ENCODE measurements around the gene DRAXIN.
A peak's percentile ranks its signal among the peaks of the same experiment; 100 is the strongest.

DRAXIN gene

DNA sequence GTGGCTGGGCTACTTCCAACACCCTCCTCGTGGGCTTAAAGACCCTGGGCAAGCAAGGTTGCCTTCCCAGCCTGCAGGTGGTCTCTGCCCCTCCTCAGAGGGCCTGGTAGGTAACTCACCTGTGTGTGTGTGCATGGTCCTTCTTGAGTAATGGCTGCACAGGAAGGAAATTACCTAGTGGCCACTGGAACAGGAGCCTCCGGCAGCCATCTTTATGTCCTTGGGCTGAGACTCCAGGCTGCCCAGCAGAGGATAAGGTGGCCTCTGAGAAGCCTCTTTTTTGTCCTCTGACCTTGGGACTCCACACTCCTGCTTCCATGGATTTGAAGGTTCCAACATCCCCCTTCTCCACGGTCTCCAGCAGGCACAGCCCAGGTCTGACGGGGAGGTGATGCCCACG, 20.0 kb downstream of the DRAXIN start:
- Histone ChIP-seq H3K4me3 (ENCODE audit: low read depth, low read length) (no peak overlapping the region), H3K27ac (ENCODE audit: low read depth, low read length) (no peak overlapping the region), H3K79me2 (ENCODE audit: control insufficient read depth, insufficient read depth, low read length, unreplicated experiment) (no peaks in the 10 kb centered on the region), H3K27me3 (ENCODE audit: insufficient read depth, low read length) (peaks cover 8% of the 10 kb centered on the region; the same call in 1 of the 2 replicates), H3K36me3 (ENCODE audit: insufficient read depth, low read length) (no peaks in the 10 kb centered on the region), H2AFZ (ENCODE audit: low read length, unreplicated experiment) (no peak overlapping the region), H3K4me1 (ENCODE audit: control insufficient read depth, insufficient read depth, low read length, unreplicated experiment) (no peaks in the 10 kb centered on the region)

DNA sequence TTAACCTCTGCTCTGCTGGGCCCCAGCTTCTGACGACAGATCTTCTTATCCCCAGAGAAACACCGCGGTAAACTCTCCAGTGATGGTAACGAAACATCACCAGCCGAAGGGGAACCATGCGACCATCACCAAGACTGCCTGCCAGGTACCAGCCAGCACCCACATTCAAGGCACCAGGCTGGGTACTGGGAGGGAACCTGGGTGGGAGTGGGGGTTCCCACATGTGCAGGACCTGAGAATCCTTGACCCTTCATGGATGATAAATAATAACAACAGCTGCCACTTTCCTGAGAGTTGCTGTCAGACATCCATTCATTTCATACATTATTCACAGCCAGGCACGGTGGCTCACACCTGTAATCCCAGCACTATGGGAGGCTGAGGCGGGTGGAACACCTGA, 20.8 kb downstream of the DRAXIN start:
- Histone ChIP-seq H3K27me3 (ENCODE audit: insufficient read depth, low read length) (peaks cover 8% of the 10 kb centered on the region; the same call in 1 of the 2 replicates), H3K4me1 (ENCODE audit: control insufficient read depth, insufficient read depth, low read length, unreplicated experiment) (no peaks in the 10 kb centered on the region), H3K36me3 (ENCODE audit: insufficient read depth, low read length) (no peaks in the 10 kb centered on the region)

DNA sequence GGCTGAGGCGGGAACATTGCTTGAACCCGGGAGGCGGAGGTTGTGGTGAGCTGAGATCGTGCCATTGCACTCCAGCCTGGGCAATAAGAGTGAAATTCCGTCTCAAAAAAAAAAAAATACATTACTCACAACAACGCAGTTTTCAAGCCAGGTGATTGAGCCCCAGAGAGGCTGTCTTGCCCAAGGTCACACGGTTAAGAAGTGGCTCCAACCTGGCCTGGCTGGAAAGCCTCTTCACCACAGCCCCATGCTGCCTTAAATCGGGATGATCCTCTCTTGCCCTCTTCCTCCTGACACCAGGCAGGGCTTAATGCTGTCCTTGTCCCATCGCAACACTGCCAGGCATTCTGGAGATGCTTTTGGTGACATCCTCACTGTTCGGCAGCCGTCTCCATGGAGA, 21.6 kb downstream of the DRAXIN start:
- Histone ChIP-seq H3K4me3 (ENCODE audit: low read depth, low read length) (no peak overlapping the region), H3K4me1 (ENCODE audit: control insufficient read depth, insufficient read depth, low read length, unreplicated experiment) (no peaks in the 10 kb centered on the region), H3K79me2 (ENCODE audit: control insufficient read depth, insufficient read depth, low read length, unreplicated experiment) (no peaks in the 10 kb centered on the region), H2AFZ (ENCODE audit: low read length, unreplicated experiment) (no peak overlapping the region), H3K27me3 (ENCODE audit: insufficient read depth, low read length) (peaks cover 8% of the 10 kb centered on the region; the same call in 1 of the 2 replicates), H3K36me3 (ENCODE audit: insufficient read depth, low read length) (no peaks in the 10 kb centered on the region), H3K27ac (ENCODE audit: low read depth, low read length) (no peak overlapping the region)

More for the DNA sequence above, 20.8 kb downstream of the DRAXIN start:
- no peak overlapping the region for H3K4me3 ChIP-seq (ENCODE audit: low read depth, low read length)
- no peak overlapping the region for H2AFZ ChIP-seq (ENCODE audit: low read length, unreplicated experiment)
- no peaks in the 10 kb centered on the region for H3K79me2 ChIP-seq (ENCODE audit: control insufficient read depth, insufficient read depth, low read length, unreplicated experiment)
- no peak overlapping the region for H3K27ac ChIP-seq (ENCODE audit: low read depth, low read length)

DNA sequence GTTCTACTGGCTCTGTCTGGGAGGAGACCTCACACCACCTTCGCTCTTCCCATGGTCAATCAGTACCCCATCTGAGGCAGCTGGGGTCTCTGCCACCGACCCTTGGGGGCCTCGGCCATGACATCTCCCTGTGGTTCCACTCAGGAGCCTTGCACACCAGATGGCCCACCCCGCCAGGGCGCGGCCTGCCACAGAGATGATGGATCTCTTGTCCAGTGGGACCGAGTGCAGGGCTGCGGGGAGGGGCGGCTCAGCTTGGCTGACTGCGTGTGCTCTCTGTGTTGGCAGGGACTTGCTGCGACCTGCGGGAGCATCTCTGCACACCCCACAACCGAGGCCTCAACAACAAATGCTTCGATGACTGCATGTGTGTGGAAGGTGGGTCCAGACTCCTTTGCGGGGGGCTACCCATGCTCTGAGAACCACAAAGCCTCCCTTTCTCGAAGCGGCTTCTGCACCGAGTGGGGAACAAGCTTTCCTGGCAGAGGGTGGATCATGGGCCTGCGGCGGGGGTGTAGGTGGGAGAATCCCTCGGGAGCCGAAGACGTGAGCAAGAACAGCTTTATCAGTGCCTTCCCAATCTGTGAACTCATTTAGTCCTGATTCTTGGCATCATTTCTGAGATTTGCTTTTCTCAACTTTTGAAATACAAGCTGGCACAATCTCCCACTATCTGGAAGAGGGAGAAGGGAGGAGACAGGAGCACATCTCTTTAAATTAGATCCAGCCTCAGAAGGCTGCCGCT, 23.5 kb downstream of the DRAXIN start:
- Histone ChIP-seq H3K4me3 (ENCODE audit: low read depth, low read length) (no peak overlapping the region), H3K27ac (ENCODE audit: low read depth, low read length) (no peak overlapping the region), H3K4me1 (ENCODE audit: control insufficient read depth, insufficient read depth, low read length, unreplicated experiment) (peaks cover 5% of the 10 kb centered on the region), H3K36me3 (ENCODE audit: insufficient read depth, low read length) (no peaks in the 10 kb centered on the region), H2AFZ (ENCODE audit: low read length, unreplicated experiment) (no peak overlapping the region), H3K27me3 (ENCODE audit: insufficient read depth, low read length) (peaks cover 4% of the 10 kb centered on the region; the same call in 1 of the 2 replicates), H3K79me2 (ENCODE audit: control insufficient read depth, insufficient read depth, low read length, unreplicated experiment) (no peaks in the 10 kb centered on the region)

DNA sequence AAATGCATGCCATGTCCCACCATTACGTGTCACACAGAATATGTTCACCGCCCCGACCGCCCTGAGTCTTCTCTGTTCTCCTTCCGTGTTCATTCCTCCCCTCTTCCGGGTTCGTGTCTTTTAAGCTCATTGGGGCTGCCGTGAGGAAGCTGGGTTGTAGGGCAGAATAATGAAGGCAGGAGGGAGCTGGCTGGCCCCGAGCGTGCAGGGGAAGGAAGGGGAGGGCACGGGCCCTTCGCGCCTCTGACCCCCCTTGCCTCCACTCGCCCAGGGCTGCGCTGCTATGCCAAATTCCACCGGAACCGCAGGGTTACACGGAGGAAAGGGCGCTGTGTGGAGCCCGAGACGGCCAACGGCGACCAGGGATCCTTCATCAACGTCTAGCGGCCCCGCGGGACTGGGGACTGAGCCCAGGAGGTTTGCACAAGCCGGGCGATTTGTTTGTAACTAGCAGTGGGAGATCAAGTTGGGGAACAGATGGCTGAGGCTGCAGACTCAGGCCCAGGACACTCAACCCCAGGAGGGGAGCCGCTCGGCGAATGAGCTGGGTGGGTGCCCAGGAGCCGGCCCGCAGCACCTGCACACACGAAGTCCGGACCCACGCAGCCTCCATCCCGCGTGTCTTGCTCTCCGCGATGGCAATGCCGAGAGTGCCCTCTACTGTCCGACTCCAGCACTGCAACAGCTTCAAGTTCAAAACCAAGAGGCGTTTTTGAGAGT, 28.0 kb downstream of the DRAXIN start:
- no peaks in the 10 kb centered on the region for H3K36me3 ChIP-seq (ENCODE audit: insufficient read depth, low read length)
- peaks cover 5% of the 10 kb centered on the region for H3K4me1 ChIP-seq (ENCODE audit: control insufficient read depth, insufficient read depth, low read length, unreplicated experiment)
- no peak overlapping the region for H3K27ac ChIP-seq (ENCODE audit: low read depth, low read length)
- peaks cover 4% of the 10 kb centered on the region; the same call in 1 of the 2 replicates for H3K27me3 ChIP-seq (ENCODE audit: insufficient read depth, low read length)
- peak overlapping the region; percentile 68 for H3K4me3 ChIP-seq (ENCODE audit: low read depth, low read length)
- H3K79me2 ChIP-seq (ENCODE audit: control insufficient read depth, insufficient read depth, low read length, unreplicated experiment) = no peaks in the 10 kb centered on the region
- H2AFZ ChIP-seq (ENCODE audit: low read length, unreplicated experiment) = peak overlapping the region; percentile 12

DNA sequence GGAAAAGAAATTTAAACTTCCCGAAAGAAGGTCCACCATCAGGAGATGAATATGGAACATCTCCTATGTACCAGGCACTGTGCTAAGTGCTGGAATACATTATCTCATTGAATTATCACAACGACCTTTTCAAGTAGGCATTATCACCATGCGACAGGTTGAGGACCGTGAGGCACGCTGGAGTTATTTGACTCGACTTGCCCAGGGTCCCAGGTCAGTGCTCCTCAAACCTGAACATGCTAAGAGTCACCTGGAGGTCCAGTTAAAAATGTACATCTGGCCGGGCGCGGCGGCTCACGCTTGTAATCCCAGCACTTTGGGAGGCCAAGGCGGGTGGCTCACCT, 28.5 kb downstream of the DRAXIN start:
- H3K4me3 ChIP-seq (ENCODE audit: low read depth, low read length) = no peak overlapping the region; the same call in 1 of the 2 replicates
- H3K4me1 ChIP-seq (ENCODE audit: control insufficient read depth, insufficient read depth, low read length, unreplicated experiment) = peaks cover 5% of the 10 kb centered on the region
- H3K27me3 ChIP-seq (ENCODE audit: insufficient read depth, low read length) = peaks cover 4% of the 10 kb centered on the region; the same call in 1 of the 2 replicates
- no peak overlapping the region for H2AFZ ChIP-seq (ENCODE audit: low read length, unreplicated experiment)
- no peaks in the 10 kb centered on the region for H3K79me2 ChIP-seq (ENCODE audit: control insufficient read depth, insufficient read depth, low read length, unreplicated experiment)
- no peak overlapping the region for H3K27ac ChIP-seq (ENCODE audit: low read depth, low read length)
- no peaks in the 10 kb centered on the region for H3K36me3 ChIP-seq (ENCODE audit: insufficient read depth, low read length)

DNA sequence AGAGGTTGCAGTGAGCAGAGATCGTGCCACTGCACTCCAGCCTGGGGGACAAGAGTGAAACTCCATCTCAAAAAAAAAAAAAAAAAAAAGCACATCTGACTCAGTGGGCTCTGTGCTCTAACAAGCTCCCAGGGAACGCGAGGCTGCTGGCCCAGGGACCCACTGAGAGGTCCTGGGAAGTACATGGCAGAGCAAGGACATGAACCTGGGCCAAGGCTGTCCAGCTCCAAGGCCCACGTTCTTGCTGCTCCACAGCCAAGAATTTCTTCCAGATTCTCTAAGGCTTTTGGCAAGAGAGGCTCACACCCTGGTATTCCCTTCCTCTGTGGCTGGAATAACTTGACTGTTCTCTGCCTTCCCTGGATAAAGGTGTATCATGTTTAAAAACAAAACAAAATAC, 29.0 kb downstream of the DRAXIN start:
- Histone ChIP-seq H3K4me3 (ENCODE audit: low read depth, low read length) (no peak overlapping the region), H3K27me3 (ENCODE audit: insufficient read depth, low read length) (peaks cover 4% of the 10 kb centered on the region; the same call in 1 of the 2 replicates), H3K4me1 (ENCODE audit: control insufficient read depth, insufficient read depth, low read length, unreplicated experiment) (peaks cover 5% of the 10 kb centered on the region), H2AFZ (ENCODE audit: low read length, unreplicated experiment) (no peak overlapping the region), H3K79me2 (ENCODE audit: control insufficient read depth, insufficient read depth, low read length, unreplicated experiment) (no peaks in the 10 kb centered on the region), H3K36me3 (ENCODE audit: insufficient read depth, low read length) (no peaks in the 10 kb centered on the region), H3K27ac (ENCODE audit: low read depth, low read length) (no peak overlapping the region)

DNA sequence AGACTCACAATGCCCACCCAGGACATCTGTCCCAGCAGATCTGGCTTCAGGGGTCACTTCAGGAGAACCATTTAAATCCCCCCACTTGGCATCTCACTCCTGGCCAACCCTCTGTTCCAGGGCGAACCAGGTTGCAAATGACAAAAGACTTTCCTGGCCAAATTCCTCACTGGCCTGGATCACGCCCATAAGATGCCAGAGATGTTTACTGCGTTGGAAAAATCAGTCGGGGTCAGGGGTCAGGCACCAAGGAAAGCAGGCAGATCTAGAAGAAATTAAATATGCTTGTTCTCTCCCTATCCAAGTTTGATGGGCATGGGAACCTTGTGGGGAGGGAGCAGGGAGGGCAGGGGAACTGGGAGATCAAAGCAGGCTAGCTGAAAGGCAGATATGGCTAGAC, 29.8 kb downstream of the DRAXIN start:
- Histone ChIP-seq H3K4me3 (ENCODE audit: low read depth, low read length) (no peak overlapping the region), H3K36me3 (ENCODE audit: insufficient read depth, low read length) (no peaks in the 10 kb centered on the region), H3K27me3 (ENCODE audit: insufficient read depth, low read length) (peaks cover under 1% of the 10 kb centered on the region; the same call in 1 of the 2 replicates), H2AFZ (ENCODE audit: low read length, unreplicated experiment) (no peak overlapping the region), H3K79me2 (ENCODE audit: control insufficient read depth, insufficient read depth, low read length, unreplicated experiment) (no peaks in the 10 kb centered on the region), H3K4me1 (ENCODE audit: control insufficient read depth, insufficient read depth, low read length, unreplicated experiment) (peaks cover 5% of the 10 kb centered on the region), H3K27ac (ENCODE audit: low read depth, low read length) (no peak overlapping the region)

DNA sequence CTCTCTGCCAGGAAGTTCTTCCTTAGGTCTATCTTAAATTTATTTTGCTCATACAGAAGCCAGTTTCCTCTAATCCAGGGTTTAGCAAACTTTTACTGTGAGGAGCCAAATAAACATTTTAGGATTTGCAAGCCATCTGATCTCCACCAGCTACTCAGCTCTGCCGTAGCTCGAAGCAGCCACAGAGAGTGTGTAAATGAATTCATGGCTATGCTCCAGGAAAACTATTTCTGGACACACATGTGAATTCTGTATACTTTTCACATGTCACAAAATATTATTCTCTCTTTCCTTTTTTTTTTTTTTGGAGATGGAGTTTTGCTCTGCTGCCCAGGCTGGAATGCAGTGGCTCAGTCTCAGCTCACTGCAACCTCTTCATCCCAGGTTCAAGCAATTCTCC, 31.0 kb downstream of the DRAXIN start:
- H3K79me2 ChIP-seq (ENCODE audit: control insufficient read depth, insufficient read depth, low read length, unreplicated experiment) = no peaks in the 10 kb centered on the region
- peaks cover 5% of the 10 kb centered on the region for H3K4me1 ChIP-seq (ENCODE audit: control insufficient read depth, insufficient read depth, low read length, unreplicated experiment)
- H3K27me3 ChIP-seq (ENCODE audit: insufficient read depth, low read length) = no peaks in the 10 kb centered on the region; the same call in 1 of the 2 replicates
- no peak overlapping the region for H3K27ac ChIP-seq (ENCODE audit: low read depth, low read length)
- no peak overlapping the region for H3K4me3 ChIP-seq (ENCODE audit: low read depth, low read length)
- H2AFZ ChIP-seq (ENCODE audit: low read length, unreplicated experiment) = no peak overlapping the region
- no peaks in the 10 kb centered on the region for H3K36me3 ChIP-seq (ENCODE audit: insufficient read depth, low read length)

DNA sequence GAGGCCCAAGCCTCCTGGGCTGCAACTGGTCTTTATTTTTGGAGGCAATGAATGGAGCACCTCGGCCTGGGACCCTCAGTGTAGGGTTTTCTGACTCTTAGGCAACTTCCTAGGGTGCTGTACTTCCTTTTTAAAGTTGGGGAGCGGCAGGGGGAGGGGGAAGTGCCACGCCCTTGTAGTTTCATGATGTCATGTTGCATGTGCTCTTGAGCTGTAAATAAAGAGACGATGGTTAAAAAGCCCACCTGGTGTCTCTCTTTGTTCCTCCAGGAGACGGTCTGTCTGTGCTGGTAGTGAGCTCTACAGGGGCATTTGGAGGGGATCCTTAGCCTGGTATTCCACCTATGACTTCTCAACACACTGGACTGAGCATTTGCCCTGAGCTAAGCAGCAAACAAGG, 34.1 kb downstream of the DRAXIN start:
- Histone ChIP-seq H3K27ac (ENCODE audit: low read depth, low read length) (no peak overlapping the region), H2AFZ (ENCODE audit: low read length, unreplicated experiment) (no peak overlapping the region), H3K27me3 (ENCODE audit: insufficient read depth, low read length) (no peaks in the 10 kb centered on the region), H3K4me3 (ENCODE audit: low read depth, low read length) (no peak overlapping the region), H3K4me1 (ENCODE audit: control insufficient read depth, insufficient read depth, low read length, unreplicated experiment) (peaks cover 8% of the 10 kb centered on the region), H3K36me3 (ENCODE audit: insufficient read depth, low read length) (no peaks in the 10 kb centered on the region), H3K79me2 (ENCODE audit: control insufficient read depth, insufficient read depth, low read length, unreplicated experiment) (no peaks in the 10 kb centered on the region)

DNA sequence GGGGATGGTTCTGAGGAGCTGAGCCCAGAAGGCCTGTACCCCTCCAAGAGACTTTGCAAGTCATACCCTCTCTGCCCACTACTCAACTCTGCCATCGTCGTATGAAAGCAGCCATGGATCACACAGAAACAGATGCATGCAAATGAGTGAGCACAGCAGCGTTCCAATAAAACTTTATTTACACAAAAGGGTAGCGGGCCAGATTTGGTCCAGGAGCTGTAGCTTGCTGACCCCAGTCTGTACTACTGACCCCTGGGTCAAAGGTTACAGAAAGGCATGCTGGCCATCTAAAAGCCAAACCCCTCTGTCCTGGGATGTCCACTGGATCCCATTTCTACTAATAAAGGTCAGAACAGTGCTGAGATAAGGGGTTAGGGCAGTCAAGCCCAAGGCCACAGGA, 35.6 kb downstream of the DRAXIN start:
- no peak overlapping the region for H2AFZ ChIP-seq (ENCODE audit: low read length, unreplicated experiment)
- no peaks in the 10 kb centered on the region for H3K79me2 ChIP-seq (ENCODE audit: control insufficient read depth, insufficient read depth, low read length, unreplicated experiment)
- H3K27ac ChIP-seq (ENCODE audit: low read depth, low read length) = no peak overlapping the region
- no peaks in the 10 kb centered on the region for H3K36me3 ChIP-seq (ENCODE audit: insufficient read depth, low read length)
- H3K4me3 ChIP-seq (ENCODE audit: low read depth, low read length) = no peak overlapping the region
- H3K27me3 ChIP-seq (ENCODE audit: insufficient read depth, low read length) = no peaks in the 10 kb centered on the region
- H3K4me1 ChIP-seq (ENCODE audit: control insufficient read depth, insufficient read depth, low read length, unreplicated experiment) = peaks cover 13% of the 10 kb centered on the region
